HG03521 (cell line): ENCODE measurements around the gene TTC13.
"Not testable (repeated sequence)": the region's sequence is repeated elsewhere in the genome, so short reads cannot be mapped to it uniquely, and the experiment has no call there.

Source experiments
- ATAC-seq: cut with Tn5 transposase; IDR thresholded peaks from one replicate; pipeline ENCODE4 v1.9.1; 2021; ENCODE audit warnings: mild to moderate bottlenecking, moderate library complexity; ENCODE audit not compliant: unreplicated experiment

The TTC13 gene

GRCh38 chr1:230978491-230979388 is at the start of gene TTC13, which contains the start of gene ARV1:
TTC13 (minus strand) TSS chr1:230978861; CDS start chr1:230978830, 31 bp downstream.
ARV1 (plus strand) TSS chr1:230979094; CDS start chr1:230979106, 12 bp downstream.
- ATAC-seq, result peak; percentile 95

GRCh38 chr1:231027971-231028370 is 49.3 kb upstream of the TTC13 start:
- no peak for ATAC-seq

GRCh38 chr1:231027136-231027925 is 48.7 kb upstream of the TTC13 start:
- no peak for ATAC-seq

- ATAC-seq, result no peak
Measured at GRCh38 chr1:231026576-231026975, 47.9 kb upstream of the TTC13 start.

GRCh38 chr1:231023150-231023549 is 44.5 kb upstream of the TTC13 start:
- no peak for ATAC-seq

- ATAC-seq, result not testable (repeated sequence)
Measured at GRCh38 chr1:231022543-231022942, 43.9 kb upstream of the TTC13 start.

- no peak for ATAC-seq
Measured at GRCh38 chr1:231021540-231022031, 42.9 kb upstream of the TTC13 start.

GRCh38 chr1:231020816-231021215 is 42.2 kb upstream of the TTC13 start:
- ATAC-seq, result no peak

- no peak for ATAC-seq
Measured at GRCh38 chr1:231020139-231020601, 41.5 kb upstream of the TTC13 start.

- no peak for ATAC-seq
Measured at GRCh38 chr1:231019711-231020110, 41.0 kb upstream of the TTC13 start.

- no peak for ATAC-seq
Measured at GRCh38 chr1:231016966-231017365, 38.3 kb upstream of the TTC13 start.

GRCh38 chr1:231016234-231016633 is 37.6 kb upstream of the TTC13 start:
- ATAC-seq, result no peak

GRCh38 chr1:231013391-231014015 is 34.8 kb upstream of the TTC13 start:
- ATAC-seq, result no peak

- ATAC-seq, result no peak
Measured at GRCh38 chr1:231011963-231012362, 33.3 kb upstream of the TTC13 start.

- ATAC-seq, result no peak
Measured at GRCh38 chr1:231011360-231011759, 32.7 kb upstream of the TTC13 start.

- ATAC-seq, result not testable (repeated sequence)
Measured at GRCh38 chr1:231007535-231007934, 28.9 kb upstream of the TTC13 start.

- no peak for ATAC-seq
Measured at GRCh38 chr1:231001892-231002291, 23.2 kb upstream of the TTC13 start.

- no peak for ATAC-seq
Measured at GRCh38 chr1:231000639-231001038, 22.0 kb upstream of the TTC13 start.

GRCh38 chr1:231000201-231000600 is 21.5 kb upstream of the TTC13 start:
- ATAC-seq, result no peak

GRCh38 chr1:230994860-230995259 is 16.2 kb upstream of the TTC13 start:
- no peak for ATAC-seq
